RWPE1 (cell line): ENCODE measurements around the gene AURKAIP1.

Experiments
- CTCF ChIA-PET: fragments of 350-600 bp; sonication (Branson Sonifier 250); formaldehyde crosslinking; extraction: SDS; loops from one replicate; lab custom pipeline; 2021; lab: Yijun Ruan, JAX
- POLR2A ChIA-PET: fragments of 400-600 bp; formaldehyde crosslinking; extraction: SDS; loops from one replicate; lab custom pipeline; 2020; ENCODE audit warnings: antibody characterized with exemption; ENCODE audit not compliant: low non-redundant PET; lab: Yijun Ruan, JAX
- DNase-seq: peaks from one replicate; pipeline ENCODE4 v3.0.0; 2012; ENCODE audit warnings: low spot score
- H3K27ac ChIP-seq: fragments of 450-650 bp; 2 replicates; pipeline ENCODE4 v1.5.1; 2017
- TF ChIP-seq, protein P1 (sequence below): fragments of 450-650 bp; conservative IDR thresholded peaks from 2 replicates; pipeline ENCODE4 v1.5.1; 2017; ENCODE audit warnings: low read depth, mild to moderate bottlenecking

AURKAIP1 gene

DNA sequence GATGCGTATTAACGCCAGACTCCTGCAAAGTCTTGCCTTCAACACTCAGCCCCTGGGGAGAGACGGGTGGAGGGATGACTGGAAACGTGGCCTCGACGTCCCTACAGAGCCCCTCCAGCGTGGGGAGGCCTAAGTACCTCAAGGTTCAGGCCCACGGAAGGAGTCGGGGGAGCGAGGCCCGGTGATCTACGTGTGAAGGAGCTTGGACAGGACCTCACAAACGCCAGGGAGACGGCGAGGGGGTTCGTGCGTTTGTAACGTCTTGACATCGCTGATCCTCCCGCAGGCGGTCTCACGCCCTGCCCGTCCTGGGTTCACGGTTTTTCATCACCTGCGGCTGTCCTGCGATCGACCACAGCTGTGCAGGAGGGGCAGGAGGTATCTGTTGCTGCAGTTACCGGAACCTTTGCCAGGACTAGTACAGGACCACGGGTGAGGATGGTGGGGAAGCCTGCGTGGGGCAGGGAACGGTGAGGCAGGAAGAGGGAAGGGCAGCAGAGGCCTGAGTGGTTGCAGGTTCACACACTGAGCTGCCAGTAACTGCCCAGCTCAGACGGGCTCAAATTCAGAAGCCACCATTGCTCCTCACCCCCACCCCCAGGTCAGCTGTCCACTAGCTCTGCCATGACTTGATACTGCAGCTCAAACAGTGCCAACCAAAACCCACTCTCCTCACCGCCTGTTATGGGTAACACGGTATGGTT lies 25.0 kb upstream of the AURKAIP1 start:
- CTCF ChIA-PET = interaction anchor here (0.6 to 1.6 kb wide), 6 partner anchors 9 to 46 kb away, joined by 3 to 6 read pairs (median 4); no protein-coding TSS in a partner anchor
- TF ChIP-seq, protein P1, sequence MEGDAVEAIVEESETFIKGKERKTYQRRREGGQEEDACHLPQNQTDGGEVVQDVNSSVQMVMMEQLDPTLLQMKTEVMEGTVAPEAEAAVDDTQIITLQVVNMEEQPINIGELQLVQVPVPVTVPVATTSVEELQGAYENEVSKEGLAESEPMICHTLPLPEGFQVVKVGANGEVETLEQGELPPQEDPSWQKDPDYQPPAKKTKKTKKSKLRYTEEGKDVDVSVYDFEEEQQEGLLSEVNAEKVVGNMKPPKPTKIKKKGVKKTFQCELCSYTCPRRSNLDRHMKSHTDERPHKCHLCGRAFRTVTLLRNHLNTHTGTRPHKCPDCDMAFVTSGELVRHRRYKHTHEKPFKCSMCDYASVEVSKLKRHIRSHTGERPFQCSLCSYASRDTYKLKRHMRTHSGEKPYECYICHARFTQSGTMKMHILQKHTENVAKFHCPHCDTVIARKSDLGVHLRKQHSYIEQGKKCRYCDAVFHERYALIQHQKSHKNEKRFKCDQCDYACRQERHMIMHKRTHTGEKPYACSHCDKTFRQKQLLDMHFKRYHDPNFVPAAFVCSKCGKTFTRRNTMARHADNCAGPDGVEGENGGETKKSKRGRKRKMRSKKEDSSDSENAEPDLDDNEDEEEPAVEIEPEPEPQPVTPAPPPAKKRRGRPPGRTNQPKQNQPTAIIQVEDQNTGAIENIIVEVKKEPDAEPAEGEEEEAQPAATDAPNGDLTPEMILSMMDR = no peak
- H3K27ac ChIP-seq = peak overlapping the region; percentile 82
- no peak for DNase-seq
- POLR2A ChIA-PET = interaction anchor here (0.7 to 1.2 kb wide), 4 partner anchors 22 to 111 kb away, joined by 3 to 4 read pairs (median 3); partner anchors contain the start of gene AURKAIP1

DNA sequence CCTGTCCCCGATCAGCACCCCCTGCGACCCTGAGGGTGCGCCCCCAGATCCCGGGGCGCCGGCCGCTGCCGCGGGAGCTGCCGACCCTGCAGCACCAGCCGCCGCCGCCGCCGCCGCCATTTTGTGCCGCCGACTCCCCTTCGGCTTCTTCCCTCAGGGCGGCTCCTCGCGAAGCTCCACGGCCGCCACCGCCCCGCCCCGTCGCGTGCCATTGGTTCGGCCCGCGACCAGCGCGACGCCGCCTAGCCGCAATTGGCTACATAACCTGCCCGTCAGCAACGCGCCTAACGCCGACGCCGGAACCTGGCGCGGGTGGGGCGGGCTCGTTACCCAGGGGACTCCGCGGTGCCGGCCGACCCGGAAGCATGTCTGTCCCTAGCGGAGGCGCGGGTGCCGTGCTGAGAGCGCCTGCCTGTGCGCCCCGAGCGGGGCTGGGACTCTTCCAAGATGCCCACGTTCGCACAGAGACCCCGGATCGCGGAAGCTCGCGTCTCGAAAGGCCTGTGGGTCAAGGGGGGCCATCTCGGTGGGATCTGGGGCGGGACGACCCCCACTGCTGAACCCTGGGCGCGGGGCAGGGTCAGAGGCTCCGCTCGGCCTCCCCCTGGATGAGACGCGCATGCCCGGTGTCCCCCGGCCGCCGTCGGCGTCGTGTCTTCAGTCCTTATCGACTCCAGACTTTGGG lies 24.3 kb upstream of the AURKAIP1 start, which contains the start of gene CCNL2:
TSS of gene CCNL2 (minus strand) at position 149 of the 685 bp plus-strand sequence. CDS start at position 120, 29 bp downstream.
- peak; percentile 98 for DNase-seq

DNA sequence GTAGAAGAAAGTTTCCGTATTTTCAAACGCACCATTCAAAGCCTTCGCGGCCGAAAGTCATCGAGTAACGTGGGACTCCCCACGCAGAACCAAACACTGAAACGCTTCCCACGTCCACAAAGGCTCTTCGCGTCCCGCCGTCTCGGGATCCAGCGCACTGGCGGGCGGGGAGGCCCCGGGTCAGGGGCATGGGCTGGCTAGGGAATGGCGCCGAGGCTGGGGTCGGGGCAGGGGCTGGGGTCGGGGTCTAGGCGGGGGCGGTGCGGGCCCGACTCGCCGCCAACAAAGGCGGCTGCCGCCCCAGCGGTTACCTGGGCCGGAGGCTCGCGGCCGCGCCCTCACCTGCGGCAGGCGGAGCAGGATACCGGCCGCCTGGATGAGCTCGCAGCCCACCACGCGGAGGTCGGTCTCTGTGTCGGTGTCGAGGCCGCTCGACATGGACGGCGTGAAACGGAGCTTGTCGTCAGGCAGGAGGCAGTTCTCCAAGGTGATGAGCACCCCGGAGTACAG lies 23.7 kb upstream of the AURKAIP1 start:
- ChIA-PET POLR2A (interaction anchor here (0.6 to 1.3 kb wide), 4 partner anchors 9 to 38 kb away, joined by 3 to 6 read pairs (median 4); partner anchors contain the start of gene AURKAIP1), CTCF (interaction anchor here (1.0 to 1.6 kb wide), 3 partner anchors 42 to 107 kb away, joined by 3 to 6 read pairs (median 5); no protein-coding TSS in a partner anchor)
- H3K27ac ChIP-seq = peak overlapping the region; percentile 82

More for the DNA sequence above, 24.3 kb upstream of the AURKAIP1 start, which contains the start of gene CCNL2:
- TF ChIP-seq, protein P1 = peak; percentile 56
- H3K27ac ChIP-seq = peak within 1 kb of the TSS; percentile 82
- ChIA-PET POLR2A (interaction anchor here (0.6 to 1.3 kb wide), 8 partner anchors 9 to 146 kb away, joined by 3 to 6 read pairs (median 4); partner anchors contain the start of gene AURKAIP1), CTCF (interaction anchor here (0.6 to 1.6 kb wide), 4 partner anchors 10 to 101 kb away, joined by 3 to 6 read pairs (median 4); no protein-coding TSS in a partner anchor)

DNA sequence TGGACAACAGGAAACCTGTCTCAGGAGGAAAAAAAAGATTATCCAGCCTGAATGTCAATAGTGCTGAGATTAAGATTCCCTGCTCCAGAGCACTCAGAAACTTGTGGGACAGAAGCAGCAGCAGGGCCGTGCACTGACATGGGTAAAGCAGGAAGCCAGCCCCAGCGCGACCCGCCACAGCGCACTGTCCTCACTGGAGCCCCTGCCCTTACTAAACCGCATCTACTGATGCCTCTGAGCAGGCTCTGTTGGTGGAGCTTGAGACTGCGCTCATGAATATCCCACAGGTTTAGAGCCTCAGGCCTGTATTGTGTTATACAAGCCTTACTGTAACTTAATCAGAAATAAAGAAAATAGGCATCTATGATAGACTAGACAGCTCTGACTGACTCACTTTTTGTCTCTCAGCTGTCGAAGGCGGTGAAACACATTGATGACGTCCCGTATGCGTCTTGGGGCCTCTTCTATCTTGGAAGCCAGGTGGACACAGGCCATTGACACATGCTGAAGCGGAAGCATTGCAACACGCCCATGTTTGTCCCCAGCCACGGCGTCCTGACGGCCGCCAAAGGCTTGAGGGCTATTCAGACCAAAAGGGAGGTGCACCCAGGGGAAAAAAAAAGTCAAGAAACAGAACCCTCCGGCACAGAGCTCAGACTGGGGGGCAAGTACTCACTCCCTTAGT lies 23.0 kb upstream of the AURKAIP1 start:
- ChIA-PET CTCF (interaction anchor here (1.1 kb wide), 1 partner anchor 107 kb away, joined by 5 read pairs; no protein-coding TSS in a partner anchor), POLR2A (no interaction called here)

More for the DNA sequence above, 23.7 kb upstream of the AURKAIP1 start:
- TF ChIP-seq, protein P1 = no peak
- DNase-seq = no peak

DNA sequence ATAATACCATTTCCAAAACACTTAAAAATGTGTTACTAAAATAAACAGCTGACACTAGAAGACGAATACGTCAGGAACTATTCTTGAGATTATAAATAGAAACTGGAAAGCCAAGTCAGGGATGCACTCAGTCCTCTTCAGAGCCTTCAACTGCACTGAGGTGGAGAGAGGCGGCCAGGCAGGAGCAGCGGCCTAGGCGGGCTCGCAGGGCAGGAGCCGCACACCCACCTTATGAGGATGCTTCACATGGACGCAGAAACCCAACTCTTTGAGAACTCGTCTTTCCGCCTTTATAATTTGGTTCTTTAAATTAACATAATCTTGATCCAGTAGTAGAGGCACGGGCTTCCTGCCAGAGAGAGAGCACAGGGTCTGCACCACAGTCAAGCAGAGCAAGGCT lies 20.2 kb upstream of the AURKAIP1 start:
- H3K27ac ChIP-seq = no peak overlapping the region
- DNase-seq = no peak
- ChIA-PET POLR2A (no interaction called here), CTCF (no interaction called here)
- TF ChIP-seq, protein P1 = no peak

More for the DNA sequence above, 23.0 kb upstream of the AURKAIP1 start:
- H3K27ac ChIP-seq = peak overlapping the region; percentile 82
- TF ChIP-seq, protein P1 = no peak
- DNase-seq = no peak
